Left forelimb (tissue), 1 donor: ENCODE results near the gene CSPG4.
"Not testable (repeated sequence)": the region's sequence is repeated elsewhere in the genome, so short reads cannot be mapped to it uniquely, and the experiment has no call there.

ENCODE experiments used
- DNase-seq: peaks from one replicate; pipeline ENCODE4 v3.0.0-alpha.2; 2018; ENCODE audit warnings: low spot score

The CSPG4 gene

GRCh38 chr15:75723847-75724660, 11.4 kb upstream of the CSPG4 start:
- peak; percentile 92 for DNase-seq

- DNase-seq, result no peak
Measured at GRCh38 chr15:75723171-75723846, 10.7 kb upstream of the CSPG4 start.

GRCh38 chr15:75721923-75722870, 9.5 kb upstream of the CSPG4 start:
- DNase-seq, result no peak

GRCh38 chr15:75721480-75721922, 8.9 kb upstream of the CSPG4 start:
- no peak for DNase-seq

- no peak for DNase-seq
Measured at GRCh38 chr15:75720787-75721479, 8.3 kb upstream of the CSPG4 start.

GRCh38 chr15:75720297-75720696, 7.6 kb upstream of the CSPG4 start:
- DNase-seq, result no peak

- DNase-seq, result no peak
Measured at GRCh38 chr15:75718328-75718727, 5.7 kb upstream of the CSPG4 start.

GRCh38 chr15:75717001-75717400, 4.4 kb upstream of the CSPG4 start:
- DNase-seq, result not testable (repeated sequence)

- DNase-seq, result not testable (repeated sequence)
Measured at GRCh38 chr15:75716249-75716950, 3.8 kb upstream of the CSPG4 start.

GRCh38 chr15:75715312-75715832, 2.7 kb upstream of the CSPG4 start:
- DNase-seq, result not testable (repeated sequence)

- DNase-seq, result no peak
Measured at GRCh38 chr15:75714195-75714594, 1.5 kb upstream of the CSPG4 start.

- no peak for DNase-seq
Measured at GRCh38 chr15:75713338-75713895, 769 bp upstream of the CSPG4 start.

GRCh38 chr15:75711495-75711894, 1.2 kb downstream of the CSPG4 start:
- DNase-seq, result not testable (repeated sequence)

GRCh38 chr15:75710874-75711273, 1.8 kb downstream of the CSPG4 start:
- DNase-seq, result not testable (repeated sequence)

- DNase-seq, result peak; percentile 89
Measured at GRCh38 chr15:75709458-75709857, 3.2 kb downstream of the CSPG4 start.

GRCh38 chr15:75706682-75706954, 6.0 kb downstream of the CSPG4 start:
- no peak for DNase-seq

GRCh38 chr15:75705854-75706681, 6.6 kb downstream of the CSPG4 start:
- DNase-seq, result no peak

GRCh38 chr15:75705375-75705774, 7.3 kb downstream of the CSPG4 start:
- DNase-seq, result not testable (repeated sequence)

- DNase-seq, result no peak
Measured at GRCh38 chr15:75704618-75705017, 8.0 kb downstream of the CSPG4 start.

- no peak for DNase-seq
Measured at GRCh38 chr15:75704263-75704615, 8.4 kb downstream of the CSPG4 start.
